Measurements from ENCODE around the gene SOX2. TPM values are rescaled to one million over a fixed set of nuclear protein-coding genes. Genes with fewer than 3 reads are reported as not detected.

SOX2 gene
- total RNA-seq, 2 donors from 2014 or later = 0.25 to 0.35 TPM

- intact Hi-C loops (cut with DNase I) = no loop called here
- Histone ChIP-seq H3K27me3 (peaks cover 46% of the 10 kb centered on the region), H3K4me3 (no peak overlapping the region), H3K4me1 (peaks cover 3% of the 10 kb centered on the region), H3K9ac (ENCODE audit: low read depth in 2 of 2, low read length in 2 of 2) (no peak overlapping the region), H3K36me3 (no peaks in the 10 kb centered on the region), H3K9me3 (no peaks in the 10 kb centered on the region), H3K27ac (no peak overlapping the region)
- TF ChIP-seq CTCF (IDR thresholded peaks at IDR 0.05) = no peak
- no peak for DNase-seq
Observed at GRCh38 chr3:181730934-181731333, 19.2 kb downstream of the SOX2 start.

- no peak for DNase-seq
- no peak overlapping the region for H3K9ac ChIP-seq (ENCODE audit: low read depth in 2 of 2, low read length in 2 of 2)
- no peaks in the 10 kb centered on the region for H3K9me3 ChIP-seq
- H3K27me3 ChIP-seq = no peaks in the 10 kb centered on the region
- H3K4me1 ChIP-seq = no peaks in the 10 kb centered on the region
- no peak for TF ChIP-seq CTCF (IDR thresholded peaks at IDR 0.05)
- intact Hi-C loops (cut with DNase I) = no loop called here
- H3K27ac ChIP-seq = no peak overlapping the region
- no peaks in the 10 kb centered on the region for H3K36me3 ChIP-seq
- H3K4me3 ChIP-seq = no peak overlapping the region
Observed at GRCh38 chr3:181735911-181736310, 24.2 kb downstream of the SOX2 start.

GRCh38 chr3:181738551-181738950 is 26.8 kb downstream of the SOX2 start:
- no peak overlapping the region for H3K9ac ChIP-seq (ENCODE audit: low read depth in 2 of 2, low read length in 2 of 2)
- intact Hi-C loops (cut with DNase I) = no loop called here
- no peaks in the 10 kb centered on the region for H3K9me3 ChIP-seq

GRCh38 chr3:181739628-181740027 is 27.9 kb downstream of the SOX2 start:
- DNase-seq = no peak
- Histone ChIP-seq H3K27me3 (peaks cover 4% of the 10 kb centered on the region), H3K9ac (ENCODE audit: low read depth in 2 of 2, low read length in 2 of 2) (no peak overlapping the region), H3K4me1 (no peaks in the 10 kb centered on the region), H3K9me3 (no peaks in the 10 kb centered on the region), H3K4me3 (no peak overlapping the region), H3K27ac (no peak overlapping the region), H3K36me3 (no peaks in the 10 kb centered on the region)
- intact Hi-C loops (cut with DNase I) = no loop called here
- no peak for TF ChIP-seq CTCF (IDR thresholded peaks at IDR 0.05)

More at GRCh38 chr3:181738551-181738950, 26.8 kb downstream of the SOX2 start:
- no peak for TF ChIP-seq CTCF (IDR thresholded peaks at IDR 0.05)
- no peak for DNase-seq
- H3K36me3 ChIP-seq = no peaks in the 10 kb centered on the region
- H3K4me1 ChIP-seq = no peaks in the 10 kb centered on the region
- no peak overlapping the region for H3K27ac ChIP-seq
- peaks cover 3% of the 10 kb centered on the region for H3K27me3 ChIP-seq
- no peak overlapping the region for H3K4me3 ChIP-seq

GRCh38 chr3:181741417-181741816 is 29.7 kb downstream of the SOX2 start:
- no peaks in the 10 kb centered on the region for H3K36me3 ChIP-seq
- intact Hi-C loops (cut with DNase I) = no loop called here
- no peaks in the 10 kb centered on the region for H3K9me3 ChIP-seq
- no peak overlapping the region for H3K4me3 ChIP-seq
- peaks cover 4% of the 10 kb centered on the region for H3K27me3 ChIP-seq
- TF ChIP-seq CTCF (IDR thresholded peaks at IDR 0.05) = no peak
- DNase-seq = no peak
- no peaks in the 10 kb centered on the region for H3K4me1 ChIP-seq
- no peak overlapping the region for H3K9ac ChIP-seq (ENCODE audit: low read depth in 2 of 2, low read length in 2 of 2)
- H3K27ac ChIP-seq = no peak overlapping the region
